HG02943 (cell line): ENCODE measurements around the gene SLX4IP.

Source experiments
- ATAC-seq: cut with Tn5 transposase; IDR thresholded peaks from one replicate; pipeline ENCODE4 v1.9.1; 2021; ENCODE audit warnings: mild to moderate bottlenecking, low read depth, moderate library complexity; ENCODE audit not compliant: unreplicated experiment

The SLX4IP gene

DNA sequence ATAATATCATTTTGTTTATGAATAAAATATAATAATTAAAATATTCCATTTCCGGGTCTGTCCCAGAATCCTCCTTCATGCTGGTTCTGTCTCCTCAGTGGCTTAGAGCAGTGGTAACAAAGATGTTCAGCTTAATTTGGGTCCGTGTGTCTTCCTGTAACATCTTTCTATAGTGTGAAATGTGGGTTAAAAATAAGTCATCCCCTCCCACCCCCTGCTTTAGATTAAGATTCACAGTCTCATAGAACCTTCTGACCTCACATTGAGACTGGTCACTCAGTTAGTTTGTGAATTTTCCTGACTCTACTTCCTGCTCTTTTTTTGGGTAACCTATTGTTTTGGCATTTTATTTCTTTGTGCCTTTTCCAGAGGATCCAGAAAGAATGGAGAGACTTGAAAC, 55.2 kb downstream of the SLX4IP start:
- no peak for ATAC-seq

DNA sequence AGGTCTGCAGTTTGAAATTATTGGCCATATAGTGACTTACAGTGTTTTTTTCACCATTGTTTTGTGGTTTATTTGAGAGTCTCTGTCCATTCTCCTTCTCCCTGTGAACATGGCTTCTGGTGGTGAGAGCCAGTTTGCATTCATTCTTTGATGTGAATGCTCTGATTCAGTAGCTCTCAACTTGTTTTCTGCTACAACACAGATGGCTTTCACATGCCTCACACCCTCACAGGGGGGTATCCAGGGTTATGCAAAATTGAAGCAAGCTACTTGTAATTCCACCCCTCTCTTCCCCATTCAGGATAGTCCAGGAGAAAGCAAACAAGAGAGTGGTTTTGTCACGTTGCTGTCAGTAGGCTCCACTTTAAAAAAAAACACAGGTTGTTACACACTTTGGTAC, 55.6 kb downstream of the SLX4IP start:
- no peak for ATAC-seq

DNA sequence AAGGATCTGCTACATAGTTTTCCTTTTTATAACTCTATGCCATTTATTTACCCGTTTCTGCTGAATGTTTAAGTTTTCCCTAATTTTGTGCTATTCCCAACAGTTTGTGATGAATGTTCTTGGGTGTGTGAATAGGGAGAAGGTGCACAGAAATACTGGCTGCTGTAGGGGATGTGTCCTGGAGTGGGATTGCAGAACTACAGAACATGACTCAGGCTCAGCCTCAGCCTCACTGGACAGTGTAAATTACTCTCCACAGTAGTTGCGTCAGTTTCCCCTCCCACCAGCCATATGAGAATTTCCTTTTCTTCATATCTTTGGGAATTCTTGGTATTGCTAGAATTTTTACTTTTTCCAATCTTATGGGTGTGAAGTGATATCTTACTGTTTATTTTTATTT, 57.0 kb downstream of the SLX4IP start:
- no peak for ATAC-seq

DNA sequence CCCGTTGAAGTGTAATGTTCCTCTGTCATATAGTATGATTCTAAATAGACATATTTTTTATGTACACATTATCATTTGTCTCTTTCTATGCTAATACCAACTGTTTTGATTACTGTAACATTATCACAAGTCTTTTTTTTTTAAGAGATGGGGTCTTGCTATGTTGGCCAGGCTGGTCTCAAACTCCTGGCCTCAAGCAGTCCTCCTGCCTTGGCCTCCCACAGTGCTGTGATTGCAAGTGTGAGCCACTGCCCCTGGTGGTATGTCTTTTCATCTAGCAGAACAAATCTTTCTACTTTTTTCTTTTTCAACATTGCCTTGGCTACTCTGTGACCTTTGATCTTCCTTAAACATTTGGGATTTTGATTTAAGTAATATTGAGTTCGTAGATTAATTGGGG, 57.7 kb downstream of the SLX4IP start:
- ATAC-seq = no peak

DNA sequence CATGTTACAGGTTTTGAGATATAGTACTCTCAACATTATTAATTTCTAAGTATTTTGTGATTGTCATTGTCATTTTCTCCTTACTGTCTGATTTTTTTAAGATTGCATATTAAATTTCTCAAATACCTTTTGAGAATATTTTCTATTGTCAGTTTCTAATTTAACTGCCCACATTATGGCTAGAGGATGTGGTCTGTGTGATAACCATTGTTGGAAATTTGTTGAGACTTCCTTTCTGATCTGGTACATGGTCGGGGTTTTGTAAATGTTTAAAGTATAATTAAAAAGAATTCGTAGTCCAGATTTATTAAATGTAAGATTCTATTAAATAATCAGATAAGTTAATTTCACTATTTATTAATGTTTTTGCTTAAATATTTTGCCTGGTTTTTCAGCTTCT, 60.1 kb downstream of the SLX4IP start:
- no peak for ATAC-seq

DNA sequence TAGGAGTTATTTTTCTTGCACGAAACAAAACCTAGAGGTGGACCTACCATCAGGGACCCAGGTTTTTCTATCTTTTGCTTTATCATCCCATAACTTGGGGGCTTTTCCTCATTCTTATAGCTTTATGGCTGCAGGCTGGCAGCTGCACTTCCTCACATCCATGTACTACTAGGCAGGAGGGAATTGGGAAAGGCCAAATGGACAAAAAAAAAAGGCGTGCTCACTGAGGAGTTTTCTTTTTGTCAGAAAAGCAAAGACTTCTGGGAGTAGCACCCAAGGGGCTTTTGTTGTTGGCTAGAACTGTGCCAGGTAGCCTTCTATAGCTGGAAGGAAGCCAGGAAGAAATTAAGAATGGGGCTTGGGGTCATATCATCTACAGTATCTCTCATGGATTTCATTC, 61.4 kb downstream of the SLX4IP start:
- no peak for ATAC-seq

DNA sequence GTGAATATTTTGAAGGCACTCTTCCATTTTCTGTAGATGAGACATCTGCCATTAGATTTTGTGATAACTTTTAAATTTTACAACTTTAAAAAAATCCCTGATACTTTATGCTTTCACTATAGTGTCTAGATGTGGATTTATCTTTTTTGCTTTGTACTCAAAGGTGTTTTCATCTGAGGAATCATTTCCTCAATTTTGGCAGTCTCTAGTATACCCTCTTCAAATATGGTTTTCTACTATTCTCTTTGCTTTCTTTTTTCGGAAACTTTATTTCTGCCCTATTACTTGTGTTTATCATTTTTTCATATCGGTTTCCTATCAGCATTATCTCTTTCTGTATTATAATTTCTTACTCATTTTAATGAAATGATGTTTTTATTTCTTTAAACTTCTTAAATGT, 62.2 kb downstream of the SLX4IP start:
- ATAC-seq = no peak

DNA sequence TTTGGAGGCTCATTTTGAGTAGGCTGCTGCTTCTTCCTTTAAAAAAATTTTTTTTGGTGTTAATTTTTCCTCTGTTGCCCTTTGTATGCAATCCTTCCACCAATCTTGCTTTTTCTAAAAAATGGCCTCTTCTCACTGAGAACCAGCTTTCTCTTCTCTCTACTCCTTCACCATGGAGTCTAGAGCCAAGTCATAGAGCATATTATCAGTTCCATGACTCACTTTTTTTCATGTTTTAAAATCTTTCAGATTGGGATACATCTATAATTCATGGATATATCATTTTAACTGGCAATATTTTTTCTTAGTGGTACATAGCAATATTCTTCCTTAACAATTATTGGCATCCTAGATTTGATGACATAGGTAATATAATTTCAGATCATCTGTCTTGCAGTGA, 62.7 kb downstream of the SLX4IP start:
- ATAC-seq = no peak

DNA sequence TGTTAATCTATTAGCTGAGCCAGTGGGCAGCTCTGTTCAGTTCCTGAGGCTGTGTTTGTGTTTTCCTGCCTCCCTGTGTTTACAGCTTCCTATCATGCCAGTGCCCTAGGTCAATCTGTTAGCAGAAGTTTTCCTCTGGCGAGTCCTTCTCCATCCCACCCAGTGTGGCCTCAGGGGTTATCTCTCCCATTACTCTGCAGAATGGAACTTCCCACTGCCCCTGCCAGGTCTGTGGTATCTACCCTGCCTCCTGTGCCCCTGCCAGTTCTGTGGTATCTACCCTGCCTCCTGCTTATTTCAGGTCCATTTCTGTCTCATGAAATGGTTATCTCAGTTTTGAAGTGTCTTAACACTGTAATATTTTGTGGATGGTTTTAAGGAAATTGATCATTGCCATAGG, 63.1 kb downstream of the SLX4IP start:
- no peak for ATAC-seq

DNA sequence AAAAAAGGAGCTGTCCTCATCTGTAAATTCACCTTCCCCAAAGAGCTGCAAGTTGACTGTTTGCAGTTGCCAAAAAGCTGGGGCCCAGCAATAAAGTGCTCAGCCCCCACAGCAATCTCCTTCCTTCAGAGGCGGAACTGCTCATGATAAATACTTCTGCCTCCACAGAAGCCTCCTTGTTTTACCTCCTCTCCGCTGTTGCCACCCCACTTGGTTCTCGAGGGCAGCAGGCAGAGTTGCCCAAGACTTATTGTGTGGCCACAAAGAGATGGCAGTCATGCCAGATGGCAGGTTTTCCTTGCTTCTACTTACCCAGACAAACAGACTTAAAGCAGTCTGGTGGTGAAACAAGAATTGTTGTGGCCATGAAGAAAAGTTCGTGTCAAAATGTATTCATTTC, 66.3 kb downstream of the SLX4IP start:
- ATAC-seq = no peak

DNA sequence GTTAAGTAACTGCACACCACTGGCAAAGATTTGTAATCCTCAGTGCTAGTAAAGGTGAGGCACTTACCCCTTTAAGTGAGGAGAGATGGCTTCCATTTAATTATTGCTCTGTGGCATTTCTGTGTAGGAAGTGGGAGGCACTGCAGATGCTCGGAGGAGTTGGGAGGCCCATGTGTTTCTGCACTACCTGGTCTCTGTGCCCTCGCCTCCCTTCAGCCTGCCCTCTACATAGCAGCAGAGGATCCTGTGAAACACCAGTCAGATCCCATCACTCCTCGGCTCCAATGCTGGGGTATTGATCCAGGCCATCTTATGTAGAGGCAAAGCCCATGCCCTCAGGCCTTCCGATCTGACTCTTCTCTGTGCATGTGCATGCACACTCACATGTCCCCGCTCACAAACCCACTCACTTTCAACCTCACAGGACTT, 67.0 kb downstream of the SLX4IP start:
- ATAC-seq = no peak

DNA sequence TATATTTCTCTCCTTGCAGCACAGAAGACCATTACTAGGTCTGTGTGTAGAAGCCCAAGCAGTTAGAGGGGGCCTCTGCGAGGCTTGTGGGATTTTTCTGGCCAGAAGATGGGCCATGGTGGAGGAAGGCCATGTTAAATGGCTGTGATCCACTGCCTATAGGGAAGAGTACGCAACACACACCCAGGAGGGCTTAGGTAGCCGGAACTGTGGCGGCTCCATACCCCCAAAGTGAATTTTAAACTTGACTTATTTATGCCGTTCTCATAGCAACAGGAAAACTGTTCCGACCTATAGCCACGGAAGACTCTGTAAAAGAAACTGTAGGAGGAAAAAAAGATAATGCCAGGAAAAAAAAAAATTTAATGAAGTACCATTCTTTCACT, 69.5 kb downstream of the SLX4IP start:
- no peak for ATAC-seq

DNA sequence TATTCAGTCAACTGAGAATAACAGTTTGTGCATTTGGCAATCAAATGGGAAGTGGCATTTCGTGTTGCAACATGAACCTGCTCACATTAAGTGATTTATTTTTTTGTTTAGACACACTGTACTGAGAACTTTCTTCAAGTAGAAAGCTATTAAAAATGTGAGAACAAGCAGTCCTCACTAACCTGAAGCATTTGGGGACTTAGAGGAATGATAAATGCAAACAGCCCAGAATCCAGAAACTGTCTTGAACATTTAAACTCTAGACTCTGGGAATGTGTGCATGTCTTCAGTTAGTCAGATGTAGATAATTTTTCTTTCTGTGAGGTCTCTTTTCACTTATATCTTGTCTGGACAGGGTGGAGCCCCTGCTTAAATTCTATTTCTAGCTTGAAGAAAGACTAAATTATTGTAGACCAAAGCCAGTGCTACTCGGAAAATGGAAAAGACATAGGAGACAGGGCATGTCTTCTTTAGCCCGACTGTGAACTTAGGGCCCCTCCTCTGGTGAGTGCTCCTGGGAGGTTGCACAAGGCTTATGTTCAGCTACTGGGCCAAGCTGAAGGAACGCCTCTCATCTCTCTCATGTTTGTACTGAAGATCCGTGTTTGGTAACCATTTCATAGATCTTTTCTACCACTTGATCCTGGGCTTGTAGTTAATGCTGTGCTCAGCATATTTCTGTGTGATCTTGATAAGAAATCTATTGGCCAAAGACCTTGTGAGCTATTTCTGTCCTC, 70.1 kb downstream of the SLX4IP start:
- ATAC-seq = no peak

DNA sequence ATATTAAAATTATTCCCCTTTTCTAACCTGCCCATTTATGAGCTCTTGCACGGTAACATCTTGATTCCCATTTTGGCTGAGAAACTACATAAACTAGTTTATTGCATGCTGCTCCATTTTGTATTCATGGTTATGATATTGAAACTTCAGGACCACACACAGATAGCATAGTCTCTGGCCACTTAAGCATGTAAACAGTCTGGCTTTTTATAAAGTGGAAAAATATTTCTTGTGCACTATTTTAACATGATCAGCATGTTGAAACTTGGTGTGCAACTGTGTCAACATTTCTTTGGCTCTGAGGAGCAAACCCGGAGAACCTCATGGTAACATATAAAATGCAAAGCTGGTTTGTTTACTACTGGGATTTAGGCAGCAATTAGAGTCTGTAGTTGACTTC, 70.7 kb downstream of the SLX4IP start:
- no peak for ATAC-seq

DNA sequence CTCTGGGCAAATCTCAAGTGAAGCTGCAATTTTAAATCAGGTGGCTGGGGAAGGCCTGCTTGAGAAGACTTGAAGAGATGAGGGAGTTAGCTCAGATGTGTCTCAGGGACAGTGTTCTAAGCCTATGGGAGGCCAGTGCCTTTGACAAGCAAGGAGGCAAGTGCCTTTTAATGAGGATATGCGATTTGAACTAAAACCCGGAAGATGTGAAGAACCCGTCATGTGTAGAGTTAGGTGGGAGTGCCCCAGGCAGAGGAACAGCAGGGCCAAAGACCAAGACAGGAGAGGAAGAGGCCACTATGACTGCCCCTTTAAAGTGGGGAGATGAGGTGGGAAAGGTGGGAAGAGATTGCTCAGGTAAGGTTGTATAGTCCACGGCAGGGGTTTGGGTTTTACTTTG, 71.9 kb downstream of the SLX4IP start:
- ATAC-seq = no peak

DNA sequence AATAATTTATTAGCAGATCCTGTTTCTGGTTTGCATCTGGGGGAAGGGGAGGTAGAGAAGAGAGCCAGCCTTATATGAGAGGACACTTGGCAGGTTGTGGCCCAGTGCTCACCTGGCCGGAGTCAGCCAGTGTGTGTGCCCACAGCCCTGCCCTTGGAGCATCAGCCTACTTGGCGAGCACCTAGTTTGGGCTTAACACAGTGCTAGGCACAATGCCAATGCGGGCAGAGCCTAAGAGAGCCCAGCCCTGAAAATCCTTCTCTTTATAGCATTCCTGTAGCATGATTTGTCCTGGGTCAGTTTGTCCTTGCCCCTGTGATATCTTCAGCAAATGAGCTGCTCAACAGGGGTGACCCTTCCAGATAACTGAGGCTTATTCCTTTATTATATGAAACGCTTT, 73.0 kb downstream of the SLX4IP start:
- no peak for ATAC-seq

DNA sequence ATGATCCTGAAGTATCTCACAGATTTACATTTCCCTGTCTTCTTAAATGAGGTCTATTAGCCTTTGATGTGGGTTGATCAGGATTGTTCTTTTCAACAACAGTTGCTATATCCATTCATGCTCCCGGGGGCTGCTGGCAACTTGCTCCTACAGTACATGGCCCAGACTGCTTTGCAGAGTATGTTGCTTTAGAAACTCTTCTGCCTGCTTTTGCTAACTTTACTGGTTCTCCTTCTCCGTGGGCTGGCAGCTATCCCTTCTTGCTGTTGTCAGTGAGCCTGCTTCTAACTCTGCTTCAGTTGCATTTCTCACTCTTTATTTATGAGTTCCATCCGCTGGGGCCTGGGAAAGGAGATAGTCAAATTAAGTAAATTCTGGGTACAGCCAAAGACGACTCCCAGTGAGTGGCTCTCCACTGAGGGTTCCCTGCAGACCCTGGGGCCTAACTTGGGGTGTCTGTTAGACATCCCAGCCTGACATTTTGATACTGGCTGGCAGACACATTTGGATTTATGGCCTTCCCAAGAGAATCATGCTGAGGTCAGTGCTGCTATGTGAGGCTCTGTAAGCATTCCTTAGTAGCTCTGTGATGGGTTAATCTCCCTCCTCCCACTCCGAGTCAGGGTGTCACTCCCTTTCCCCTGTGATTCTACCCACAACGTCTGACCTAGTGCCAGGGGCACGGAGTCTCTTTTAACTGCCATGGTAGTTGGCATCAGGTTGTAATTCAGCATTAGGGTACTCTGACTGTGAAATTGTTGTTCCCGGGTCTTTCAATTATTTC, 73.6 kb downstream of the SLX4IP start:
- no peak for ATAC-seq

DNA sequence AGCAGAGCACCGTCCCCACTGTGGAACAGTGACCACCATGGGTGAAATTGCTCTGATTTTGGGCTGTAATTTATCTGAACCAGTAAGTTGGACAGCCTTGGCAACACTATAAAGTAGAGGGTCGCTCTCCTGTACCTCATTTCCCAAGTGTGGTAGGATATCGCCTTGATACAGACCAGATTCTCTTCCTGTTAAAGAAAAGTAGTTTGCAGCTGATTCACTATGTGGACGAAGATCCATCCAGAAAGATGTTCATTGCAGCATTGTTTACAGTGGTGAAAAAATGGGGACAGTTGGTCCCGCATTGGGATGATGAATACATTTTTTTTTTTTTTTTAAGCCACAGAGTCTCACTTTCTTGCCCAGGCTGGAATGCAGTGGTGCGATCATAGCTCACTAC, 74.3 kb downstream of the SLX4IP start:
- ATAC-seq = no peak

DNA sequence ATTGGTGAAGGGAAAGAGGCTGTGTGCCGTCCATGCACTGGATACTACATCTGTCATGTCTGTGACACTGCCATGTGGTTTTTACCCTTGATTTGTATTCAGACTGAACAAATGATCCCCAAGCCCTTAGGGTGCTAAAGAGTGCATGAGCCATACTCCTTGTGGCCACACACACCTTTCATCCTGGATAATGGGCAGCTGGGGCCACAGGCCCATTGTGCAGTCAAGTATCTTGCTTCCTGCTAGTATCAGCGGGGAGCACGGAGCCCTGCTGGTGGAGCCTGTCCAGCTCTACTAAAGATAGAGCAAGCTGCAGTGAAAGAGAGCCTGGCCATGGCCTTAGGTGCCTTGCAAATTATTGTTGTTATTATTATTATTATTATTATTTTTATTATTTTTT, 75.1 kb downstream of the SLX4IP start:
- ATAC-seq = no peak

DNA sequence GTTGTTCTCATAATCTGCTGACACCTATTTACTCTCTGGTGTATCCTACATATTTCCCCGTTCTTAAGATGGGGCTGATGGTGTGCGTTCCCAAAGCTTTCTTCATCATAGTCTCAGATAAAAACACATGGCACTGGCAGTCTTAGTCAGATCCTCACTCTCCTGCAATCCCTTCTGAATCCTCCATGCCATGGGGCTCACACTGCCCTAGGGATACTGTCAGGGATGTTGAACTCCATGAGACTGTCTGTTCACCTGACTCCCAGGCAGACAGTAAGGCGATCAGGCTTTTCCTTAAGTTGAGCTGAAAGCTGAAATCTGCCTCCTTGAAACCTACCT, 76.0 kb downstream of the SLX4IP start:
- peak; percentile 21 for ATAC-seq

DNA sequence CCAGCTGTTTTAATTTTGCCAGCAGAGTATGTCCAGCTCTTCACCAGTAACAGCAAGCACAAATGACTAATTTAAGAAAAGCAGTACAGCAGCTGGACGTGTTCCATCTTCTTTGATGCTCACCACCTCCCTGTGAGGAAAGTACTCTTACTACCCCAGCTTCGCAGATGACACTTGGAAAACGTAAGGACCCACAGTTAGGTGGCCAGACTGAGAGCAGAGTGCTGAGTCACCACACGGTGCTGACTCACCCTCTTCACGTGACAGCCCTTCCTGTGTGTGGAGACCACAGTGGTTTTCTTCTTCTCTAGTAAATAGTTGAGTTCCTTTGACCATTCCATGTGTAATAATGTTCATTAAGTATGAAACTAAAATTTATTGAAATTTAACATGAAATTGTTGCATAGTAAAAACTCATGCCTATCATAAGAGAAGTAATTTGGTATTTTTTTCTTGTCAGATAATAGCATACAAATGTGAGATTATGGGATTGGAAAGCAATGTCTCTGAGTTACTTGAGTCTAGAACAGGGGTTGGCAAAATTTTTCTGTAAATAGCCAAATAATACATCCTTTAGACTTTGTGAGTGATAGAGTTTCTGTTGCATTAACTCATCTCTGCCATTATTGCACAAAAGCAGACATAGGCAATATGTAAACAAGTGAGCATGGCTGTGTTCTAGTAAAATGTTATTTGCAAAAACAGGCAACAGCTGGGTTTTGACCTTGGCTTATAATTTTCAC, 76.6 kb downstream of the SLX4IP start:
- ATAC-seq = peak; percentile 96

DNA sequence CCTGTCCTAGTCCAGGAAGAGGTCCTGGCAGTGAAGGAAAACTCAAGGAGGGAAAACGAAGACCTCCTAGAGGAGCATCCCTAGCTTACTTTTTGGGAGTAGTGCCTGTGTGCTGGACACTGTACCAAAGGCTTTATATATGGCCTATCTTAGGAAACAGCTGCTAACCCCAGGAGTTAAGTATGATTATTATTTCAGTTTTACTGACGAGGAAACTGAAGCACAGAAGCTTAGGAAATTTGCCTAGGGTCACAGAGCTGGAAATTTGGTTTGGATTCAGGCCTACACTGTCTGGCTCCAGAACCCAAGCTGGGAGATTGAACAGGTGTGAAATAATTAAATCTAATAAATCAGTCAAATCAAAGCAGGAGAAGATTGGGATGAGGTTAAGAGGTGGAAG, 78.0 kb downstream of the SLX4IP start:
- ATAC-seq = no peak
